HL-60 (cell line): ENCODE data around the gene PDGFA.

Experiments
- DNase-seq, 2 experiments: peaks; one replicate each; pipeline ENCODE4 v3.0.0-alpha.2; 2010 to 2020; ENCODE audit warnings: low read depth in 1 of 2, low spot score in 1 of 2
- H3K27ac ChIP-seq: fragments of 250-450 bp; sonication (Bioruptor Pico); replicated peaks from 2 replicates; pipeline ENCODE4 v1.5.1; 2020; ENCODE audit warnings: mild to moderate bottlenecking, moderate library complexity
- H3K27me3 ChIP-seq: fragments of 250-450 bp; sonication (Bioruptor Pico); 2 replicates; pipeline ENCODE4 v1.5.1; 2021; ENCODE audit warnings: mild to moderate bottlenecking, moderate library complexity; ENCODE audit not compliant: insufficient read depth, poor library complexity, severe bottlenecking
- H3K4me3 ChIP-seq: replicated peaks from 2 replicates; pipeline ENCODE4 v1.5.1; 2011; ENCODE audit warnings: mild to moderate bottlenecking, control low read depth, low read length; ENCODE audit not compliant: insufficient read depth
- CTCF ChIP-seq: IDR thresholded peaks from one replicate; pipeline ENCODE4 v1.5.1; 2011; ENCODE audit warnings: low read length, control low read depth, inconsistent platforms; ENCODE audit not compliant: insufficient read depth
- GABPA ChIP-seq: IDR thresholded peaks from 2 replicates; pipeline ENCODE4 v1.6.1; 2012; ENCODE audit warnings: low read depth
- POLR2AphosphoS5 ChIP-seq: IDR thresholded peaks from 2 replicates; pipeline ENCODE4 v1.6.1; 2012; ENCODE audit warnings: low read depth
- REST ChIP-seq: IDR thresholded peaks from 2 replicates; pipeline ENCODE4 v1.6.1; 2012; ENCODE audit warnings: low read depth; ENCODE audit not compliant: insufficient replicate concordance
- SPI1 ChIP-seq: IDR thresholded peaks from 2 replicates; pipeline ENCODE4 v1.6.1; 2012; ENCODE audit warnings: low read depth, mild to moderate bottlenecking, borderline replicate concordance

PDGFA gene

GRCh38 chr7:534959-535358, 15.3 kb upstream of the PDGFA start:
- Histone ChIP-seq H3K4me3 (no peak overlapping the region), H3K27ac (no peak overlapping the region), H3K27me3 (no peaks in the 10 kb centered on the region)
- DNase-seq, result no peak
- TF ChIP-seq REST (no peak), CTCF (no peak), GABPA (no peak), SPI1 (no peak), POLR2AphosphoS5 (no peak)

- H3K27me3 ChIP-seq, result no peaks in the 10 kb centered on the region
- no peak for DNase-seq
- H3K4me3 ChIP-seq, result no peak overlapping the region
- H3K27ac ChIP-seq, result no peak overlapping the region
- no peak for TF ChIP-seq CTCF
- TF ChIP-seq POLR2AphosphoS5, result no peak
- no peak for TF ChIP-seq GABPA
- no peak for TF ChIP-seq REST
- TF ChIP-seq SPI1, result no peak
Measured at GRCh38 chr7:534075-534474, 14.4 kb upstream of the PDGFA start.

GRCh38 chr7:533266-533665, 13.6 kb upstream of the PDGFA start:
- Histone ChIP-seq H3K4me3 (no peak overlapping the region), H3K27ac (no peak overlapping the region), H3K27me3 (no peaks in the 10 kb centered on the region)
- no peak for TF ChIP-seq POLR2AphosphoS5
- TF ChIP-seq CTCF, result no peak
- TF ChIP-seq SPI1, result no peak
- no peak for TF ChIP-seq GABPA
- no peak for TF ChIP-seq REST
- DNase-seq, result no peak
